ENCODE data around the gene SLC4A5.

- TF ChIP-seq CBFB (CRISPR knock-in tag; IDR thresholded peaks at IDR 0.05; ENCODE audit: low read depth) (no peak), CTCF (IDR thresholded peaks at IDR 0.05) (no peak)
Measured at GRCh38 chr2:74242354-74243071, 100.7 kb downstream of the SLC4A5 start.
